GM12892 (cell line): ENCODE measurements around the gene ITGA3.

Source experiments
- DNase-seq: peaks from one replicate; pipeline ENCODE4 v3.0.0; 2011; ENCODE audit not compliant: insufficient read length
- FAIRE-seq: peaks from 2 replicates; lab custom pipeline; 2011; peaks lifted over from hg19 to GRCh38; lab: Jason Lieb, UNC
- POLR2A ChIP-seq: IDR thresholded peaks from 2 replicates; pipeline ENCODE4 v1.6.1; 2011; ENCODE audit warnings: low read depth, low read length, control low read depth
- POLR2AphosphoS5 ChIP-seq: IDR thresholded peaks from 2 replicates; pipeline ENCODE4 v1.6.1; 2011; ENCODE audit warnings: low read depth, low read length, control low read depth
- TAF1 ChIP-seq: IDR thresholded peaks from 2 replicates; pipeline ENCODE4 v1.6.1; 2011; ENCODE audit warnings: low read depth, mild to moderate bottlenecking, control low read depth, low read length, borderline replicate concordance

ITGA3 gene

GRCh38 chr17:50064253-50065001 is 8.5 kb downstream of the ITGA3 start:
- FAIRE-seq (no peak), DNase-seq (no peak)
- no peak for TF ChIP-seq POLR2AphosphoS5
- no peak for TF ChIP-seq POLR2A
- no peak for TF ChIP-seq TAF1

- no peak for DNase-seq
- FAIRE-seq: no peak
- no peak for TF ChIP-seq POLR2AphosphoS5
- TF ChIP-seq TAF1: no peak
- no peak for TF ChIP-seq POLR2A
Observed at GRCh38 chr17:50065056-50065455, 9.1 kb downstream of the ITGA3 start.

GRCh38 chr17:50066995-50067394 is 11.1 kb downstream of the ITGA3 start:
- DNase-seq (no peak), FAIRE-seq (no peak)
- TF ChIP-seq POLR2AphosphoS5 (no peak), TAF1 (no peak), POLR2A (no peak)

- FAIRE-seq (no peak), DNase-seq (no peak)
- TF ChIP-seq POLR2A (no peak), POLR2AphosphoS5 (no peak), TAF1 (no peak)
Observed at GRCh38 chr17:50067996-50068395, 12.1 kb downstream of the ITGA3 start.

GRCh38 chr17:50070908-50071680 is 15.2 kb downstream of the ITGA3 start:
- FAIRE-seq: no peak
- no peak for TF ChIP-seq POLR2A
- no peak for TF ChIP-seq TAF1
- TF ChIP-seq POLR2AphosphoS5: no peak
- DNase-seq: no peak

- FAIRE-seq (no peak), DNase-seq (no peak)
- no peak for TF ChIP-seq TAF1
Observed at GRCh38 chr17:50071692-50072091, 15.8 kb downstream of the ITGA3 start.

- FAIRE-seq (no peak), DNase-seq (no peak)
- no peak for TF ChIP-seq POLR2A
- no peak for TF ChIP-seq POLR2AphosphoS5
- no peak for TF ChIP-seq TAF1
Observed at GRCh38 chr17:50072130-50072529, 16.2 kb downstream of the ITGA3 start.

GRCh38 chr17:50072925-50073324 is 17.0 kb downstream of the ITGA3 start:
- DNase-seq (no peak), FAIRE-seq (no peak)
- no peak for TF ChIP-seq POLR2AphosphoS5
- no peak for TF ChIP-seq TAF1
- TF ChIP-seq POLR2A: no peak

GRCh38 chr17:50074227-50074626 is 18.3 kb downstream of the ITGA3 start:
- no peak for DNase-seq
- TF ChIP-seq POLR2AphosphoS5 (no peak), TAF1 (no peak)
- no peak for FAIRE-seq

GRCh38 chr17:50075446-50076032 is 19.6 kb downstream of the ITGA3 start:
- DNase-seq: no peak
- TF ChIP-seq POLR2AphosphoS5: no peak
- no peak for TF ChIP-seq POLR2A
- no peak for TF ChIP-seq TAF1
- no peak for FAIRE-seq

- TF ChIP-seq TAF1: no peak
- no peak for TF ChIP-seq POLR2AphosphoS5
- no peak for TF ChIP-seq POLR2A
- DNase-seq: no peak
- FAIRE-seq: no peak
Observed at GRCh38 chr17:50076221-50076590, 20.3 kb downstream of the ITGA3 start.

GRCh38 chr17:50076591-50077235 is 20.8 kb downstream of the ITGA3 start:
- no peak for DNase-seq
- TF ChIP-seq POLR2AphosphoS5 (no peak), TAF1 (no peak), POLR2A (no peak)

More at GRCh38 chr17:50076591-50077235, 20.8 kb downstream of the ITGA3 start:
- FAIRE-seq: no peak
